HuH-7 (cell line): ENCODE results near the gene KRTAP10-2.

Experiments
- DNase-seq: peaks from one replicate; pipeline ENCODE4 v3.0.0; 2011; ENCODE audit warnings: low spot score

The KRTAP10-2 gene

GRCh38 chr21:44526096-44526997 is 25.0 kb downstream of the KRTAP10-2 start:
- no peak for DNase-seq

- no peak for DNase-seq
These were observed 25.8 kb downstream of the KRTAP10-2 start for GRCh38 chr21:44525391-44526095.

GRCh38 chr21:44524414-44525371 is 26.6 kb downstream of the KRTAP10-2 start:
- DNase-seq: no peak

DNA sequence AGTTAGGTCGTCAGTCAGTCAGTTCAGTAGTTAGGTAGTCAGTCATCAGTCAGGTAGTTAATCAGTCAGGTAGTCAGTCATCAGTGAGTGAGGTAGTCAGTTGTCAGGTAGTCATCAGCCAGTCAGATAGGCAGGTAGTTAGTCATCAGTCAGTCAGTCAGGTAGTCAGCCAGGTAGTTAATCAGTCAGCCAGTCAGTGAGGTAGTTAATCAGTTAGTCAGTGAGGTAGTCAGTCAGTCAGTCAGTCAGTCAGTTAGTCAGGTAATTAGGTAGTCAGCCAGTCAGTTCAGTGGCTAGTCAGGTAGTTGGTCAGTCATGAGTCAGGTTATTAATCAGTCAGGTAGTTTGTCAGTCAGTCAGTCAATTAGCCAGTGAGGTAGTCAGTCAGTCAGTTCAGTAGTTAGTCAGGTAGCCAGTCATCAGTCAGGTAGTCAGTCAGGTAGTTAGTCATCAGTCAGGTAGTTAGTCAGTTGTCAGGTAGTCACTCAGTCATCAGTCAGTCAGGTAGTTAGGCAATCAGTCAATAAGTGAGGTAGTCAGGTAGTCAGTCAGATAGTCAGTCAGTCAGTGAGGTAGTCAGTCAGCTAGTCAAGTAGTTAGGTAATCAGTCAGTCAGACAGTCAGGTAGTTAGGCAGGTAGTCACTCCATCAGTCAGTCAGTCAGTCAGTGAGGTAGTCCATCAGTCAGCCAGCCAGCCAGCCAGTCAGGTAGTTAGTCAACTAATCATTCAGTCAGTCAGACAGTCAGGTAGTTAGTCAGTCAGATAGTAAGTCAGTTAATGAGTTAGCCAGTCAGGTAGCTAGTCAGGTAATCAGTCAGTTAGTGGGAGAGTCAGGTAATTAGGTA is 27.5 kb downstream of the KRTAP10-2 start:
- DNase-seq: no peak

DNA sequence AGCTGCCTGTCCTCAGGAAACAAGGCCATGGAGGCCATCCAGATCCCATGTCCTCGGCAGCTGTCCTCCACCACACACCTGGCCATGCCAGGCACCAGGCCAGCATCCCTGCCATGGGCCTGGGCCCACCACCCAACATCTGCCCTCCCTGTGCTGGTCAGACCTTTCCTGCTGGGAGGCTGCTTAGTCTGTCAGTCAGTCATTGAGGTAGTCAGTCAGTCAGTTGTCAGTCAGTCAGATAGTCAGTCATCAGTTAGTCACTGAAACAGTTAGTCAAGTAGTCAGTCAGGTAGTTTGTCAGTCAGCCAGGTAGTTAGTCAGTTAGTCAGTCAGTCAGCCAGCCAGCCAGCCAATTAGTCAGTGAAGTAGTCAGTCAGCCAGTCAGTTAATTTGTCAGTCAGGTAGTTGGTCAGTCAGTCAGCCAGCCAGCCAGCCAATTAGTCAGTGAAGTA is 28.5 kb downstream of the KRTAP10-2 start:
- DNase-seq: no peak

GRCh38 chr21:44521928-44522752 is 29.2 kb downstream of the KRTAP10-2 start:
- DNase-seq: no peak

DNA sequence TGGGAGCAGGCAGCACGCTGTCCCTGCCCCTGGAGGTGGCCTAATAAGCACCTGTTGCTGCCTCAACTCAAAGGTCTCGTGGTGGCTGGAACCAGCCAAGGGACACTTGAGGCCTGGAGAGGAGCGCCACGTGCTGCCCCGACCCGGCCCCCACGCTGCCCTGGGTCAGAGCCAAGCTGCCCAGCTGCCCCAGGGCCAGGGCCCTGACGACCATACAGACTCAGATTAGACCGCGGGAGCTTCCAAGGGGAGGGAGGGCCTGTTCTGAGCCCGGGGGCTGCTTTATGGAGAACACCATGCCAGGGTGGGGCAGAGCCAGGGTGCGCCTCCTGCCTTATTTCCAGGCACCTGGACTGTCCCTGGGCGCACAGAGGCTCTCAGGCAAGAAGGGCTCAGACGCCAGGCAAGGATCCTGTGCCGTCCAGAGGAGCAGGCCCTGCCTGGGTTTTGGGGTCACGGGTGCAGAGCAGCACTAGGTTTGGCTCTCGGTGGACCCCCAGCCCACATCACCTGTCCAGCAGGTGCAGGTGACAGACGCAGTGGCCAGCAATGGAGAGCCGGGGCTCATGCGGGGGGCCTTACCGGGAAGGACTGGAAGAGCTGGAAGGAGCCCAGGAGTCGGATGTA is 29.9 kb downstream of the KRTAP10-2 start:
- DNase-seq: no peak

DNA sequence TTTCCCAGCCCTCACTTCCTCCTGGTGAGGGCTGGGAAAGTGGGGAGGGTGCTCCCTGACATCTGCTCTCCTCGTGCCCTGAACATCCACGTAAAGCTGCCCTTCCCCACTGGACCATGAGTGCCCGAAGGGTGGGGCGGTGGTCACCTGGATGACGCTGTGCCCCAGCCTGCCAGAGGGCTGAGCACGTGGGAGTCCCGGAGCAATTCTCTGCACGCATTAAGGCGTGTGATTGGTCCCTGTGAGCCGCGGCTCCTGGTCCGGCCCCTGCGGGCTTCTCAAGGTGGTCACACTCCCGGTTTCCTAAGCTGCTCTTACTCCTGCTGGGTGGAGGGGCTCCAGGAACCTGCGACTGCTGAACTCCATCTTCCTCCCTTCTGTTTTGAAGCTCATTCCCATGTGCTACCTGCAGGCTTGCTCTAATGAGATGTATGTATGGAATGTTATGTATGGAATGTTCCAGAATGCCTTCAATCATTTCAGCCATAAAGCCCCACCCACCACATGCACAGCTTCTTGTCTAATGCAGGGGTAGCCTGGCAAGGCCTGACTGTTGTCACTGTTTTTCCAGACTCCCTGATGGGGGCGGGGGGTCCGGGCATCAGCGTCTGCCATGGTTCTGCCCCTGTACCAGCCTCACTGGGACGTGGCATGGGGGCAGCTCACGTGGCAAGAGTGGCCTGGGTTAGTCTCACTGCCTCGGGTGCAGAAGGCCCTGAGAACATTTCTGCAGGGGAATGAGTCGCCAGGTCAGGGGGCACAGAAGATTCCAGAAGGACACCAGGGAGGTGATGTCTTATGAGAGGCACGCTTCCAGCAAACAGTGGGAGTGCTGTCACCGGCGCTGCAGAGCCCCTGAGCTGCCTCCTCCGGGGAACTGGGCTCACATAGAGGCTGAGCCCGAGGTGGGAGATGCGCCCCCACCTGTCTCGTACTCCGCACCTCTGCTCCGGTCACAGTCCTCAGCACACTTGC is 30.7 kb downstream of the KRTAP10-2 start:
- DNase-seq: no peak

- DNase-seq: no peak
These were observed 31.7 kb downstream of the KRTAP10-2 start for GRCh38 chr21:44519346-44520325.

DNA sequence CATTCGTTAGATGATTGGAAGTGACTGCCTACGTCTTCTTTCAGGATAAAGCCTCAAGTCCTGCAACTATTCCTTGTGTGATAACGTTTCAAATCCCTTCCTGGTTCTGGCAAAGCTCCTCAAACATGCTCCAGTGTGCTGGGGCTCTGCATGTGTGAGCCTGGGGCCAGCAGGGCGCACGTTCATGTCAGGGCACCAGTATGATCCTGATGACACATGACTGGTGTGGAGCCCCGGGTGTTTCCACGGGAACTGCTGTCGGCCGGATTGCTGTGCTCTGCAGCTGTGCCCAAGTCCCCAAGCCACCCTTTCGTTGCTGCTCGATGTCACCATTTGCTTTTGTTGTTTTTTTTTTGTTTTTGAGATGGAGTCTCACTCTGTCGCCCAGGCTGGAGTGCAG is 32.6 kb downstream of the KRTAP10-2 start:
- no peak for DNase-seq

GRCh38 chr21:44517175-44517899 is 34.0 kb downstream of the KRTAP10-2 start:
- peak; percentile 100 for DNase-seq

DNA sequence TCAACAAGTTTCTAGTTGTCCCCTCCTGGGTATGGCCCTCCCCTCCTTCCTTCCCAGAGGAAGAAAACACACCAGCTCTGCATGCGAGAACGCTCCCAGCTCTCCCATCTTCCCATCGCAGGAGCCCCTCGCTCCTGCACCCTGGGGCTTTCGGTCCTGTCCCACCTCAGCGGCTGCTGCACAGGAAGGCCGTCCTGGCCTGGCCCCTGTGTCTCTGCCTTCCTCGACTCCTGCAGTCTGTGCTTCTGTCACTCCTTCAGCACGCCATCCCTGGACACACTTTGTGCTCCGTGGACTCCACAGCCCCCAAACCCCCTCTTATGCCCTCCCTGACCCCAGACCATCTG is 34.5 kb downstream of the KRTAP10-2 start:
- no peak for DNase-seq

DNA sequence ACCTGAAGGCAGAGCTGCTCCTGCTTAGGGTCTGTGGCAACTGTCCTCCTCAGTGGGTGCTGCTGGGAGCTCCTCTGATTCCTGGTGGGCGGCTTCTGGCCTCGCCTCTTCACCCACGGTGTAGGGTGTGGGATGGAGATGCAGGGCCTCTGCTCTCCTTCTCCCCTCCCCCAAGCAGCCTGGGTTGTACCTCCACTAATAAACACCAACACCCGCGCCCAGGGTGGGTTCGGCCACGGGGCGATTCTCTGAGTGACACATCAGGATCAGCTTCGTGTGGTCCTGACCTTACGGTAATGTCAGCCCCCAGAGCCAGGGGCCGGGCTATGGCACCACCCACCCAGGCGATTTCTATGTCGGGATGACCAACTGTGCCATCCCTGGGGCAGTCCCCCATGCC is 35.0 kb downstream of the KRTAP10-2 start:
- DNase-seq: no peak

DNA sequence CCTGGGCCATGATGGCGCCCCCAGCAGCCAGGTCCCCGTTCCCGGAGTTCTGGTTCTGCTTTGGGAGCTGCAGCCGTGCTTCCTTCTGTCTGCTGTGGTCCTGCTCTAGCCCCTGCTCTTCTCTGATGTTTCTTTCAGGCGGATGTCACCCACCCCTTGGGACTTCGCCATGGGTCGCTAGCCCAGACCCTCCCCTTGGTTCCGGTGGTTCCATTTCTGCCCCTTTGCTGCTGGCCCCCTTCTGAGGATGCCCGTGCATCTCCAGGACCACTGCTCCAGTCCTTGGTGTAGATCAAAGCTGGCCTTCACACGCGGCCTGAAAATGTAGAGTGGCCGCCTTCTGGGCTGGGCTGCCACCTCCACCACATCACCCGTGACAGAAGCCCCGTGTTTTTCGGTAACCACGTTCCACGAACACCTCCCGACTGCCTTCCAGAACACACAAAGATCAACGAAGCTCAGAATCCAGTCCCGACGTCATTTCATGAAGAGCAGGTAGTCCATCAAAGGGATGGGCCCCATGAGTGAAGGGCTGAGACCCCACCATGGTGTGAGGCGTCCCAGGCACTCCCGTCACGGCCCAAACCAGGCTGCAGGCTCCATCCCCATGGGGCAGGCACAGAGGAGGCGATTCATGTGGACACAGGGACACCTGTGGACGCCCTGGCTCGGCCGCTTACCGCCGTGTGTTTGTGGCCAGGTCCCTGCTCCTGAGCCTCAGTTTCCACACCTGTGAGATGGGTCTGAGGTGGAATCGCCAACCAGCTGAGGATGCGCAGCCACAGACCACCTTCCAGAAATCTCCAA is 35.7 kb downstream of the KRTAP10-2 start:
- no peak for DNase-seq

GRCh38 chr21:44514746-44515358 is 36.5 kb downstream of the KRTAP10-2 start:
- no peak for DNase-seq

GRCh38 chr21:44514218-44514520 is 37.1 kb downstream of the KRTAP10-2 start:
- no peak for DNase-seq
